Trophoblast cell (in vitro differentiated cells and primary cell): ENCODE results near the gene FGF22.

Experiments
- DNase-seq, 2 donors: peaks; one replicate each; pipeline ENCODE4 v3.0.0-alpha.2; 2016
- H2AFZ ChIP-seq: 2 replicates; pipeline ENCODE4 v1.6.1; 2013; ENCODE audit warnings: low read length, moderate library complexity, mild to moderate bottlenecking; ENCODE audit not compliant: insufficient read depth, poor library complexity
- H2AK5ac ChIP-seq: 2 replicates; pipeline ENCODE4 v1.6.1; 2013; ENCODE audit warnings: mild to moderate bottlenecking, low read length
- H2BK120ac ChIP-seq: 2 replicates; pipeline ENCODE4 v1.6.1; 2013; ENCODE audit warnings: low read length, mild to moderate bottlenecking, moderate library complexity; ENCODE audit not compliant: insufficient read depth, poor library complexity
- H2BK12ac ChIP-seq: 2 replicates; pipeline ENCODE4 v1.6.1; 2013; ENCODE audit warnings: mild to moderate bottlenecking, low read length, moderate library complexity
- H2BK5ac ChIP-seq: 2 replicates; pipeline ENCODE4 v1.6.1; 2013; ENCODE audit warnings: low read length, low read depth, moderate library complexity, mild to moderate bottlenecking; ENCODE audit not compliant: poor library complexity
- H3K14ac ChIP-seq: 2 replicates; pipeline ENCODE4 v1.6.1; 2013; ENCODE audit warnings: mild to moderate bottlenecking, low read length
- H3K18ac ChIP-seq: 2 replicates; pipeline ENCODE4 v1.6.1; 2013; ENCODE audit warnings: mild to moderate bottlenecking, low read length
- H3K23ac ChIP-seq: 2 replicates; pipeline ENCODE4 v1.6.1; 2013; ENCODE audit warnings: low read length
- H3K27ac ChIP-seq: 2 replicates; pipeline ENCODE4 v1.5.1; 2013; ENCODE audit warnings: low read depth, mild to moderate bottlenecking, inconsistent platforms, low read length, moderate library complexity
- H3K27me3 ChIP-seq: 2 replicates; pipeline ENCODE4 v1.6.1; 2013; ENCODE audit warnings: inconsistent platforms, mild to moderate bottlenecking, low read length, moderate library complexity; ENCODE audit not compliant: insufficient read depth
- H3K36me3 ChIP-seq, 2 experiments: 1 replicate in 1 of 2; 2 replicates in 1 of 2; pipeline ENCODE4 v1.6.1; 2013; ENCODE audit warnings: low read length in 2 of 2, mild to moderate bottlenecking in 2 of 2, moderate library complexity in 1 of 2; ENCODE audit not compliant: insufficient read depth in 2 of 2, control insufficient read depth in 1 of 2
- H3K4ac ChIP-seq: 2 replicates; pipeline ENCODE4 v1.6.1; 2013; ENCODE audit warnings: low read depth, mild to moderate bottlenecking, low read length, moderate library complexity
- H3K4me1 ChIP-seq, 2 experiments: 1 replicate in 1 of 2; 2 replicates in 1 of 2; pipeline ENCODE4 v1.6.1; 2013; ENCODE audit warnings: low read length in 2 of 2, mild to moderate bottlenecking in 2 of 2, moderate library complexity in 1 of 2; ENCODE audit not compliant: insufficient read depth in 2 of 2, control insufficient read depth in 1 of 2
- H3K4me2 ChIP-seq: 2 replicates; pipeline ENCODE4 v1.6.1; 2013; ENCODE audit warnings: inconsistent platforms, mild to moderate bottlenecking, low read length, moderate library complexity
- H3K4me3 ChIP-seq: 2 replicates; pipeline ENCODE4 v1.5.1; 2013; ENCODE audit warnings: mild to moderate bottlenecking, low read depth, low read length, inconsistent platforms
- H3K79me1 ChIP-seq: one replicate; pipeline ENCODE4 v1.6.1; 2013; ENCODE audit warnings: low read length
- H3K79me2 ChIP-seq: 2 replicates; pipeline ENCODE4 v1.6.1; 2013; ENCODE audit warnings: low read length, mild to moderate bottlenecking; ENCODE audit not compliant: control insufficient read depth, insufficient read depth, poor library complexity
- H3K9ac ChIP-seq: 2 replicates; pipeline ENCODE4 v1.6.1; 2013; ENCODE audit warnings: mild to moderate bottlenecking, low read length
- H3K9me3 ChIP-seq: 2 replicates; pipeline ENCODE4 v1.6.1; 2013; ENCODE audit warnings: low read depth, mild to moderate bottlenecking, control low read depth, inconsistent platforms, low read length; ENCODE audit not compliant: insufficient read depth
- H4K12ac ChIP-seq: 2 replicates; pipeline ENCODE4 v1.6.1; 2013; ENCODE audit warnings: low read depth, mild to moderate bottlenecking, low read length, moderate library complexity
- H4K8ac ChIP-seq: 2 replicates; pipeline ENCODE4 v1.6.1; 2013; ENCODE audit warnings: low read depth, mild to moderate bottlenecking, low read length, moderate library complexity
- H4K91ac ChIP-seq: one replicate; pipeline ENCODE4 v1.6.1; 2013; ENCODE audit warnings: low read depth, mild to moderate bottlenecking, low read length, moderate library complexity
- WGBS: extraction: QIAGEN DNeasy Blood & Tissue Kit; methylation state at CpG from one replicate; pipeline ENCODE4 v1.1.7; 2013; ENCODE audit warnings: missing lambda C conversion rate; ENCODE audit not compliant: insufficient read length, insufficient coverage; ENCODE audit errors: extremely low coverage; 5-methylcytosine and 5-hydroxymethylcytosine counted together

The FGF22 gene

DNA sequence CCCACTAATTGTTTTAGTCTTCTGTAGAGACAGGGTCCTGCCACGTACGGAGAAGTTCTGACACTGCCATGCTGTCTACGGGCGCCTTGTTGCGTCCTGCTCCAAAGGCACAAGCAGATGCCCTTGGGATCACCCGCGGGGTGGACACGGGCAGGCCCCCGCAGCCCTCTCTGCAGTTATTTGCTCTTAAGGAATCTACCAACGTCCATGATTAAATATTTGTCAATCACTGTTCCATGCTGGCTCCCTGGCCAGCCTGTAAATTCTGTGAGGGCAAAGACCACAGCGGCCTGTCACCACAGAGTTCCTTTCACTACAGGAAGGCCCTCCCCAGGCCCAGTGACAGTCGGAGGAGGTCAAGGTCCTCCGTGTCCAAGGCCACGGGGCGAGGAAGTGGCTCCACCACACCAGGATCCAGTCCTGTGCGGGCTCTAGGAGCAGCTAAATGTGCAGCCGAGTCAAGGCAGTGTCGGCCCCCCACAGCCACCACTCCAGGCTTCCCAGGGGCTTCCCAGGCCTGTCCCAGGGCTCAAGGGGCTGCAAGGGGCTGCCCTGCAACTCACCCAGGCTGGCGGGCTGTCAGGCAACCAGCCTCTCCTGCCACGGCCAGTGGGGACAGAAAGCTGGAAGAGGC, 21.2 kb downstream of the FGF22 start:
- Histone ChIP-seq H2BK12ac (no peak overlapping the region), H4K12ac (no peak overlapping the region), H4K8ac (no peak overlapping the region), H3K79me1 (peaks cover 14% of the 10 kb centered on the region), H3K18ac (no peak overlapping the region), H3K9ac (no peak overlapping the region), H3K4me1 (peaks cover 11 to 18% of the 10 kb centered on the region in 2 experiments), H3K4ac (peak overlapping the region; percentile 99), H3K14ac (no peak overlapping the region), H2BK5ac (no peak overlapping the region), H3K27ac (no peak overlapping the region), H3K36me3 (peaks cover 27 to 39% of the 10 kb centered on the region in 2 experiments), H2AFZ (no peak overlapping the region), H2AK5ac (no peak overlapping the region), H2BK120ac (no peak overlapping the region), H3K79me2 (peaks cover 63% of the 10 kb centered on the region), H3K9me3 (peaks cover 2% of the 10 kb centered on the region), H3K23ac (no peak overlapping the region), H3K4me3 (no peak overlapping the region), H3K27me3 (no peaks in the 10 kb centered on the region), H3K4me2 (peak overlapping the region; percentile 85), H4K91ac (no peak overlapping the region)
- no CpG with 5 or more reads among the region's 20 CpGs for WGBS
- DNase-seq = peak in 1 of 2 donors; percentile 3

- H3K4me2 ChIP-seq = peak overlapping the region; percentile 85
- peaks cover 27 to 37% of the 10 kb centered on the region in 2 experiments for H3K36me3 ChIP-seq
- no peaks in the 10 kb centered on the region for H3K27me3 ChIP-seq
- H3K27ac ChIP-seq = no peak overlapping the region
- no peak overlapping the region for H3K23ac ChIP-seq
- no peak overlapping the region for H4K8ac ChIP-seq
- H2BK120ac ChIP-seq = no peak overlapping the region
- H3K18ac ChIP-seq = no peak overlapping the region
- no peak overlapping the region for H2AFZ ChIP-seq
- no peak overlapping the region for H4K12ac ChIP-seq
- no peak overlapping the region for H4K91ac ChIP-seq
- peaks cover 3% of the 10 kb centered on the region for H3K9me3 ChIP-seq
- H3K4me3 ChIP-seq = peak overlapping the region; percentile 98
- H2AK5ac ChIP-seq = no peak overlapping the region
- peaks cover 61% of the 10 kb centered on the region for H3K79me2 ChIP-seq
- H3K14ac ChIP-seq = no peak overlapping the region
- no peak for DNase-seq
- H2BK5ac ChIP-seq = no peak overlapping the region
- peak overlapping the region; percentile 99 for H3K4ac ChIP-seq
- WGBS = no CpG with 5 or more reads among the region's 31 CpGs
- H2BK12ac ChIP-seq = no peak overlapping the region
- H3K79me1 ChIP-seq = peaks cover 14% of the 10 kb centered on the region
- H3K4me1 ChIP-seq = peaks cover 11 to 18% of the 10 kb centered on the region in 2 experiments
- H3K9ac ChIP-seq = peak overlapping the region; percentile 62
These were observed 21.9 kb downstream of the FGF22 start for GRCh38 chr19:661427-662196.

- Histone ChIP-seq H2BK12ac (no peak overlapping the region), H3K27me3 (no peaks in the 10 kb centered on the region), H3K4me3 (peak overlapping the region; percentile 98), H3K14ac (peak overlapping the region; percentile 95), H3K79me1 (peaks cover 14% of the 10 kb centered on the region), H3K9me3 (peaks cover 7% of the 10 kb centered on the region), H3K79me2 (peaks cover 54% of the 10 kb centered on the region), H3K27ac (peak overlapping the region; percentile 75), H3K36me3 (peaks cover 21 to 29% of the 10 kb centered on the region in 2 experiments), H4K8ac (peak overlapping the region; percentile 88), H4K91ac (peak overlapping the region; percentile 85), H4K12ac (peak overlapping the region; percentile 91), H3K18ac (peak overlapping the region; percentile 87), H3K4ac (peak overlapping the region; percentile 99), H3K4me2 (peak overlapping the region; percentile 85), H2AK5ac (peak overlapping the region; percentile 91), H3K23ac (no peak overlapping the region), H2AFZ (peak overlapping the region; percentile 73), H2BK120ac (peak overlapping the region; percentile 87), H3K4me1 (peaks cover 11 to 18% of the 10 kb centered on the region in 2 experiments), H3K9ac (peak overlapping the region; percentile 99), H2BK5ac (peak overlapping the region; percentile 70)
- DNase-seq = peak in 1 of 2 donors; percentile 43
- WGBS = no CpG with 5 or more reads among the region's 81 CpGs
These were observed 22.7 kb downstream of the FGF22 start for GRCh38 chr19:662207-662961.

- H3K36me3 ChIP-seq = peaks cover 13 to 24% of the 10 kb centered on the region in 2 experiments
- H2BK5ac ChIP-seq = peak within 1 kb of the TSS; percentile 70
- H3K14ac ChIP-seq = peak within 1 kb of the TSS; percentile 95
- peak; percentile 76 to 91 for DNase-seq
- peak within 1 kb of the TSS; percentile 41 for H2BK12ac ChIP-seq
- peak within 1 kb of the TSS; percentile 87 for H3K18ac ChIP-seq
- H3K4ac ChIP-seq = peak within 1 kb of the TSS; percentile 99
- H3K79me2 ChIP-seq = peaks cover 47% of the 10 kb centered on the region
- peak within 1 kb of the TSS; percentile 91 for H4K12ac ChIP-seq
- H3K27ac ChIP-seq = peak within 1 kb of the TSS; percentile 75
- peak within 1 kb of the TSS; percentile 98 for H3K4me3 ChIP-seq
- H2BK120ac ChIP-seq = peak within 1 kb of the TSS; percentile 87
- peaks cover 9% of the 10 kb centered on the region for H3K9me3 ChIP-seq
- H4K91ac ChIP-seq = peak within 1 kb of the TSS; percentile 89
- peak within 1 kb of the TSS; percentile 91 for H4K8ac ChIP-seq
- H3K4me2 ChIP-seq = peak within 1 kb of the TSS; percentile 85
- H2AFZ ChIP-seq = peak within 1 kb of the TSS; percentile 87
- H2AK5ac ChIP-seq = peak within 1 kb of the TSS; percentile 91
- peaks cover 11 to 18% of the 10 kb centered on the region in 2 experiments for H3K4me1 ChIP-seq
- H3K23ac ChIP-seq = no peak within 1 kb of the TSS
- peaks cover 14% of the 10 kb centered on the region for H3K79me1 ChIP-seq
- H3K9ac ChIP-seq = peak within 1 kb of the TSS; percentile 99
- WGBS = no CpG with 5 or more reads among the region's 97 CpGs
- H3K27me3 ChIP-seq = no peaks in the 10 kb centered on the region
These were observed 23.4 kb downstream of the FGF22 start, which contains the start of gene RNF126 for GRCh38 chr19:662962-663681. Gene RNF126, minus strand, starts transcription at chr19:663214. Its CDS starts 93 bp downstream, at chr19:663121.
